Measurements from ENCODE around the gene PUM2.

PUM2 gene

GRCh38 chr2:20205069-20205468 is 145.6 kb downstream of the PUM2 start:
- Mint-ChIP-seq H3K4me1 (no peaks in the 10 kb centered on the region), H3K36me3 (no peaks in the 10 kb centered on the region), H3K27me3 (no peaks in the 10 kb centered on the region), H3K9me3 (no peaks in the 10 kb centered on the region), H3K27ac (no peak overlapping the region), H3K4me3 (no peak overlapping the region)

DNA sequence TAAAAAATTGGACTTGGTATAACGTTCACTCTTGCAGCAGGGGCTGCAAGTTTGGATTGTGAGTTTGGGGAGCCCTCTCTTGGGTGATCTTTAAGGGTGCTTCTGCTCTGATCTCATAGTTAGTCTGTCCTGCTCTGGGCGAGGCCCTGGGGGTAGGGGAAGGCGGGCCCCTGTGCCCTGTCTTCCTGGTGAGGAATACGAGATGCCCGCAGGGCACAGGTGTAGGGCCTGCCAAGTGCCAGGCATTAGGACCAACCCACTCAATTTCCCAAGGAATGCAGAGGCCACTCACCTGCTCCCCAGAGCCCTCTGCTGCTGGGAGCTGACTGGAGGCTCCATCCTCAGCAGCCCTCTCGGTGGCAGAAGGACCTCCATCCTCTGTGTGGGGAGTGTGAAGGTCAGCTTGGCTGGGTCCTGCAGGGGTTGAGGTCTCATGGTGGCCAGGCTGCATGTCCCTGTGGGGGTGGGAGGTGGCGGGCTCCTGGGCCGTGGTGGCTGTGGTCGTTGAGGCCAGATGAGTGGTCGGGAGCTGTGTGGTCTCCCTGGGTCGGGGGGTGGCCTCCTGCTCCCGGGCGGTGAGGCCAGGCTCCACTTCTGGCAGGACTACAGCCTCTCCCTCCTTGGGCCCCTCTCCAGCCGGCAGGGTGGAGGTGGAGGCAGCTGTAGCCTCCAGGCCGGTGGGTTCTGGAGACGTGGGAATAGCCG is 147.0 kb downstream of the PUM2 start:
- Mint-ChIP-seq H3K9me3 (no peaks in the 10 kb centered on the region), H3K27me3 (peaks cover 1% of the 10 kb centered on the region), H3K36me3 (no peaks in the 10 kb centered on the region), H3K4me3 (no peak overlapping the region), H3K27ac (no peak overlapping the region), H3K4me1 (no peaks in the 10 kb centered on the region)

- Mint-ChIP-seq H3K27me3 (peaks cover 1% of the 10 kb centered on the region), H3K9me3 (no peaks in the 10 kb centered on the region), H3K36me3 (no peaks in the 10 kb centered on the region), H3K4me3 (no peak overlapping the region), H3K4me1 (no peaks in the 10 kb centered on the region), H3K27ac (no peak overlapping the region)
These were observed 147.6 kb downstream of the PUM2 start for GRCh38 chr2:20203072-20203471.

GRCh38 chr2:20201671-20202070 is 149.0 kb downstream of the PUM2 start:
- Mint-ChIP-seq H3K9me3 (no peaks in the 10 kb centered on the region), H3K27ac (no peak overlapping the region), H3K4me3 (no peak overlapping the region), H3K4me1 (no peaks in the 10 kb centered on the region), H3K27me3 (peaks cover 1% of the 10 kb centered on the region), H3K36me3 (no peaks in the 10 kb centered on the region)

DNA sequence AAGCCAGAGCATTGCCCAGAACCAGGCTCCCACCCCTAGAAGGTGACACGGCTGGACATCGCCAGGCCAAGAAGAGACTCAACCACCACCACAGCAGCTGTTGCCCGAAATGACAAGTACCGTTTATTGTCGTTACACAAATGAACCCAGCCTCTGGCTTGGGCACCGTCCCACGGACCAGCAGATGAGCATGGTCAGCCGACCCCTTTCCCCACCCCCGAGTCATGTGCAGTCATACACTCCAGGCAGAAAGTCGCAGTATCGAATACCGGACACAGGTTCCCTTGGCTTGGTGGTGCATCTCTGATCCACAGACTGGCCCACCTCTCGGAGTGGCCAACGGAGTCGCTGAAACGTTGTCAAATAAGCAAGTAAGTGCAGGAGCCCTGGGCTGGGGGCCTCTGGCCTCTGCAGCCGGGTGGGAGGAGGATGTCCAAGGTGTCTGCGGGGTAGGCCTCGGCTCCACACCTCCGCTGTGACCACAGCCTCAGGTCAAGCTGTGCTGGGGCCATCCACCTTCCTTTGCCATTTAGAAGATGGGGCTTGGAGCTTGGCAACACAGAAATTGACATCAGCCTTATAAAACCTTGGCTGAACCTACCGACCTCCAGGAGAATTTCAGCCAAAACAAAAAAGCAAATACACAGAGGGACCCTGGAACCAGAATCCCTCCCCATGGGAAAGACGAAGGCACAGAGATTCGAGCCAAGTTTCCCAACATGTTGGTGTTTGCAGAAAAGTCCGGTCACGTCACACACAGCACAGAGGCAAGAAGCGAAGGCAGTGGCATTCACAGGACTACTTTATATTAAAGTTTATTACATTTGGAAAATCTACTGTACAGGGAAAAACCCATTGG is 149.7 kb downstream of the PUM2 start:
- peaks cover 1% of the 10 kb centered on the region for H3K27me3 Mint-ChIP-seq
- H3K4me1 Mint-ChIP-seq: no peaks in the 10 kb centered on the region
- no peak overlapping the region for H3K4me3 Mint-ChIP-seq
- no peaks in the 10 kb centered on the region for H3K9me3 Mint-ChIP-seq
- H3K27ac Mint-ChIP-seq: no peak overlapping the region
- no peaks in the 10 kb centered on the region for H3K36me3 Mint-ChIP-seq

DNA sequence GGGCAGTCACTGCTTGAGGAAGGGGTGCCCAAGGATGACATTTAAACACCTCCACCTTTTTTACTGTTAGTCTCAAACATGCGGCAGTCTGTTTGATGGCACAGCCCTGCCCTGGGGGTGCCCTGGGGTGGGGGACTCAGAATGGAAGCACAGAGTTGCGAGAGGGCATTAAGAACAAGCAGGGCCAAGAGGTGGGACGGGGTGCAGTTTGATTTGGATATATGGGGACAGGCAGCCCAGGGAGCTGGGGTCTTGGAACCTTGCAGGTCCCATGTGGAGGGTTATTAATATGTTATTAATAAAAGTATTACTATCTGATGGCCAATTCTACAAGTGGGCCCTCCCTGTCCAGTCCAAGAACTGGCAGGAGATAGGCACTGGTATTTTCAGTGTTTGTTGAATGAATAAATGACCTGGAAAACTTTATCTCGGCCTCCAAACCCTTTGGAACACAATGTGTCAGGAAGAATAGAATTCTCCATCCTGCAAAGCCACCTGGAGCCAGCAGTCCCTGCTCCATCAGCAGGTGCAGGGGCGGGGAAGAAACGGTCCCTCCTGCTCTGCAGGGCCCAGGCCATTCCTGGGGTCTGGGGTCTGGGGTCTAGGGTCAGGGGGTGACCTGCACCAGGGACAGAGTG is 150.9 kb downstream of the PUM2 start:
- Mint-ChIP-seq H3K27me3 (peaks cover 1% of the 10 kb centered on the region), H3K4me3 (no peak overlapping the region), H3K9me3 (no peaks in the 10 kb centered on the region), H3K36me3 (no peaks in the 10 kb centered on the region), H3K4me1 (no peaks in the 10 kb centered on the region), H3K27ac (no peak overlapping the region)

GRCh38 chr2:20198796-20199632 is 151.6 kb downstream of the PUM2 start:
- H3K27me3 Mint-ChIP-seq: peaks cover 1% of the 10 kb centered on the region
- H3K27ac Mint-ChIP-seq: no peak overlapping the region
- H3K4me3 Mint-ChIP-seq: no peak overlapping the region
- H3K36me3 Mint-ChIP-seq: no peaks in the 10 kb centered on the region
- no peaks in the 10 kb centered on the region for H3K4me1 Mint-ChIP-seq
- no peaks in the 10 kb centered on the region for H3K9me3 Mint-ChIP-seq

Data from activated naive CD4-positive, alpha-beta T cell treated with anti-CD3 and anti-CD28 coated beads, Interleukin-2, amount 50 U/mL, for 24 hours (primary cell).